ENCODE measurements around the gene TSPAN14. TPM values are rescaled to one million over a fixed set of nuclear protein-coding genes. Genes with fewer than 3 reads are reported as not detected.

Gene TSPAN14
- total and polyA plus RNA-seq, 2 of the 8 experiments (the other 6 are each of a cell fraction or from before 2014, with no cell fraction given): 47.4 to 57.8 TPM

DNA sequence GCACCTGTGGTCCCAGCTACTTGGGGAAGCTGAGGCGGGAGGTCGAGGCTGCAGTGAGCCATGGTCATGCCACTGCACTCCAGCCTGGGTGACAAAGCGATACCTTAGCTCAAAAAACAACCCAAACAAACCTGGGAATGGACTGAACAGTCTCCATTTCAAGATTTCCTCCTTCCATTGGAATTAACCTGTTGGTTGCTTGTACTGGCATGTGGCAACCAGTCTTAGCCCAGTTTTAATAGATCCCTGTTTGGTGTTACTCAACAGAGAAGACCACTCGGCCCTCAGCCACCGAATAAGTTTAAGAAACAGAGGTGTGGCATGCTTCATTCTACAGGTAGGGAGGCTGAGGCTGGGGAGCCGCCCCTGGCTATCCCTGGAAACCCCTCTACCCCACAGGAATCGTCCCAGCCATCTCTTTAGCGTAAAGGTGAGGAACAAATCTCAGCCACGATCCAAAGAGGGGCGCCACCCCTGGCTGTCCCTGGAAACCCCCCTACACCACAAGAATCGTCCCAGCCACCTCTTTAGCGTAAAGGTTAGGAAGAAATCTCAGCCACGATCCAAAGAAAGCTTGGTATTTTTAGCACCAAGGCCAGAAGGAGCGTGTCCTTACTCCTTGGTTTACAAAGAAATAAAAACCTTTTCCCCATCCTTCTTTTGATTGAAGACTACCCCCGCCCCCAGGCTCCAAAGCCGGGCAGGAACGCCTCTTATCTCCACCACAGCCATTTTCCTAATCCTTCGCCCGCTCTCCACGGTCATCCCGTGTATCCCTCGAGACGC lies 861 bp upstream of the TSPAN14 start (continued):
- TF ChIP-seq RNF2 (IDR thresholded peaks at IDR 0.05; ENCODE audit: borderline replicate concordance, low read depth, low read length, missing control alignments, poor library complexity, severe bottlenecking) (no peak), CBX8 (IDR thresholded peaks at IDR 0.05; ENCODE audit: borderline replicate concordance, low read depth, low read length) (no peak), KDM4A (IDR thresholded peaks at IDR 0.05; ENCODE audit: low read depth, low read length, severe bottlenecking) (no peak), SP1 (IDR thresholded peaks at IDR 0.05; ENCODE audit: low read depth, low read length) (no peak), SUZ12 (IDR thresholded peaks at IDR 0.05; ENCODE audit: low read length) (no peak), RXRA (IDR thresholded peaks at IDR 0.05; ENCODE audit: insufficient read depth, low read depth, low read length) (no peak), SIRT6 (IDR thresholded peaks at IDR 0.05; ENCODE audit: low read length) (no peak), JUN (IDR thresholded peaks at IDR 0.05; ENCODE audit: low read depth, low read length) (no peak), TEAD4 (IDR thresholded peaks at IDR 0.05; ENCODE audit: low read depth, low read length) (no peak), BRCA1 (IDR thresholded peaks at IDR 0.05; ENCODE audit: low read depth, low read length) (no peak), JUND (IDR thresholded peaks at IDR 0.05; ENCODE audit: low read length) (no peak; the same call in 1 of the 2 replicates), CREB1 (IDR thresholded peaks at IDR 0.05) (no peak), SAP30 (IDR thresholded peaks at IDR 0.05; ENCODE audit: insufficient read depth, insufficient replicate concordance, low read length) (no peak), ASH2L (IDR thresholded peaks at IDR 0.05; ENCODE audit: low read length) (peak; percentile 24), TAF7 (optimal IDR thresholded peaks at IDR 0.05; ENCODE audit: borderline replicate concordance, low read depth, low read length) (no peak), ZNF274 (IDR thresholded peaks at IDR 0.05; ENCODE audit: borderline replicate concordance, extremely low read depth, low read length) (no peak), MAFK (IDR thresholded peaks at IDR 0.05; ENCODE audit: low read depth, low read length) (no peak), CEBPB (IDR thresholded peaks at IDR 0.05; ENCODE audit: low read depth, low read length) (no peak), HDAC2 (IDR thresholded peaks at IDR 0.05; ENCODE audit: borderline replicate concordance in 1 of 2, low read depth in 2 of 2, low read length in 2 of 2) (no peak)
- TF ChIP-seq, protein P1, sequence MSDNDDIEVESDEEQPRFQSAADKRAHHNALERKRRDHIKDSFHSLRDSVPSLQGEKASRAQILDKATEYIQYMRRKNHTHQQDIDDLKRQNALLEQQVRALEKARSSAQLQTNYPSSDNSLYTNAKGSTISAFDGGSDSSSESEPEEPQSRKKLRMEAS (IDR thresholded peaks at IDR 0.05): no peak
- TF ChIP-seq, protein P2, sequence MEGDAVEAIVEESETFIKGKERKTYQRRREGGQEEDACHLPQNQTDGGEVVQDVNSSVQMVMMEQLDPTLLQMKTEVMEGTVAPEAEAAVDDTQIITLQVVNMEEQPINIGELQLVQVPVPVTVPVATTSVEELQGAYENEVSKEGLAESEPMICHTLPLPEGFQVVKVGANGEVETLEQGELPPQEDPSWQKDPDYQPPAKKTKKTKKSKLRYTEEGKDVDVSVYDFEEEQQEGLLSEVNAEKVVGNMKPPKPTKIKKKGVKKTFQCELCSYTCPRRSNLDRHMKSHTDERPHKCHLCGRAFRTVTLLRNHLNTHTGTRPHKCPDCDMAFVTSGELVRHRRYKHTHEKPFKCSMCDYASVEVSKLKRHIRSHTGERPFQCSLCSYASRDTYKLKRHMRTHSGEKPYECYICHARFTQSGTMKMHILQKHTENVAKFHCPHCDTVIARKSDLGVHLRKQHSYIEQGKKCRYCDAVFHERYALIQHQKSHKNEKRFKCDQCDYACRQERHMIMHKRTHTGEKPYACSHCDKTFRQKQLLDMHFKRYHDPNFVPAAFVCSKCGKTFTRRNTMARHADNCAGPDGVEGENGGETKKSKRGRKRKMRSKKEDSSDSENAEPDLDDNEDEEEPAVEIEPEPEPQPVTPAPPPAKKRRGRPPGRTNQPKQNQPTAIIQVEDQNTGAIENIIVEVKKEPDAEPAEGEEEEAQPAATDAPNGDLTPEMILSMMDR (IDR thresholded peaks at IDR 0.05; ENCODE audit: control extremely low read depth in 1 of 3, insufficient read depth in 1 of 3, low read depth in 1 of 3, low read length in 3 of 3): peak in 2 of 3 experiments; percentile 9 to 29; a peak in 2 of 4 replicates
